Type B pancreatic cell (in vitro differentiated cells): ENCODE results near the gene SRPX. TPM values are rescaled to one million over a fixed set of nuclear protein-coding genes. Genes with fewer than 3 reads are reported as not detected.

Source experiments
- DNase-seq: peaks from one replicate; pipeline ENCODE4 v3.0.0; 2021; ENCODE audit warnings: mixed read lengths; ENCODE audit not compliant: unreplicated experiment; ENCODE audit errors: extremely low spot score
- H3K27ac Mint-ChIP-seq: 2 replicates; pipeline ENCODE4 v1.8.0; 2021; ENCODE audit warnings: mild to moderate bottlenecking, mixed read lengths
- H3K27me3 Mint-ChIP-seq: 2 replicates; pipeline ENCODE4 v1.8.0; 2021; ENCODE audit warnings: mixed read lengths
- H3K36me3 Mint-ChIP-seq: 2 replicates; pipeline ENCODE4 v1.8.0; 2021; ENCODE audit warnings: mixed read lengths
- H3K4me1 Mint-ChIP-seq: one replicate; pipeline ENCODE4 v1.8.0; 2021; ENCODE audit warnings: mixed read lengths; ENCODE audit not compliant: unreplicated experiment
- H3K4me3 Mint-ChIP-seq: 2 replicates; pipeline ENCODE4 v1.8.0; 2021; ENCODE audit warnings: mild to moderate bottlenecking, mixed read lengths
- H3K9me3 Mint-ChIP-seq: 2 replicates; pipeline ENCODE4 v1.8.0; 2021; ENCODE audit warnings: mixed read lengths
- total RNA-seq: library from RNA; stranded (reverse); gene quantifications from 2 replicates; pipeline ENCODE4 v1.2.1, GENCODE V29; 2021; ENCODE audit warnings: low replicate concordance
- TF ChIP-seq, protein P1 (sequence below): fragments of 200-600 bp; sonication (generic); conservative IDR thresholded peaks from 2 replicates; pipeline ENCODE4 v1.5.0; 2021; ENCODE audit warnings: antibody characterized with exemption, mild to moderate bottlenecking

SRPX gene
- total RNA-seq, 1 donor from 2014 or later = 8.4 TPM

DNA sequence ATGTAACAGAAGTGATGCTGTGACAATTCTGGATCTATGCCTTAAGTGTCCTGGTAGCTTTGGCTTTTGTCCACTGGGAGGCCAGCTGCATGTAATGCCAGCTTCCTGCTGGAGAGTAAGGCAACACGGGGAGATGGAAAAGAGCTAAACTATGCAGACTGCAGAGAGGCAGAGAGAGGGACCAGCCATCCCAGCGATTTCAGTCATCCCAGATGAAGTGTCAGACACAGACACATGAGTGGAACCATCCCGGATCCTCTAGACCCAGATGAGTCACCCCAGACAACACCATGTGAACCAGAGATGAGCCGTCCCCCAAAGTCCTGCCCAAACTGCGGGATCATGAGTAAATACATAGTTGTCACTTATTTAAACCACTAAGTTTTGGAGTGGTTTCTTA is 14.6 kb downstream of the SRPX start:
- no peaks in the 10 kb centered on the region for H3K9me3 Mint-ChIP-seq
- TF ChIP-seq, protein P1, sequence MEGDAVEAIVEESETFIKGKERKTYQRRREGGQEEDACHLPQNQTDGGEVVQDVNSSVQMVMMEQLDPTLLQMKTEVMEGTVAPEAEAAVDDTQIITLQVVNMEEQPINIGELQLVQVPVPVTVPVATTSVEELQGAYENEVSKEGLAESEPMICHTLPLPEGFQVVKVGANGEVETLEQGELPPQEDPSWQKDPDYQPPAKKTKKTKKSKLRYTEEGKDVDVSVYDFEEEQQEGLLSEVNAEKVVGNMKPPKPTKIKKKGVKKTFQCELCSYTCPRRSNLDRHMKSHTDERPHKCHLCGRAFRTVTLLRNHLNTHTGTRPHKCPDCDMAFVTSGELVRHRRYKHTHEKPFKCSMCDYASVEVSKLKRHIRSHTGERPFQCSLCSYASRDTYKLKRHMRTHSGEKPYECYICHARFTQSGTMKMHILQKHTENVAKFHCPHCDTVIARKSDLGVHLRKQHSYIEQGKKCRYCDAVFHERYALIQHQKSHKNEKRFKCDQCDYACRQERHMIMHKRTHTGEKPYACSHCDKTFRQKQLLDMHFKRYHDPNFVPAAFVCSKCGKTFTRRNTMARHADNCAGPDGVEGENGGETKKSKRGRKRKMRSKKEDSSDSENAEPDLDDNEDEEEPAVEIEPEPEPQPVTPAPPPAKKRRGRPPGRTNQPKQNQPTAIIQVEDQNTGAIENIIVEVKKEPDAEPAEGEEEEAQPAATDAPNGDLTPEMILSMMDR = no peak
- H3K36me3 Mint-ChIP-seq = no peaks in the 10 kb centered on the region
- no peak for DNase-seq
- no peak overlapping the region for H3K4me3 Mint-ChIP-seq
- H3K27ac Mint-ChIP-seq = no peak overlapping the region
- H3K4me1 Mint-ChIP-seq = no peaks in the 10 kb centered on the region
- no peaks in the 10 kb centered on the region for H3K27me3 Mint-ChIP-seq

DNA sequence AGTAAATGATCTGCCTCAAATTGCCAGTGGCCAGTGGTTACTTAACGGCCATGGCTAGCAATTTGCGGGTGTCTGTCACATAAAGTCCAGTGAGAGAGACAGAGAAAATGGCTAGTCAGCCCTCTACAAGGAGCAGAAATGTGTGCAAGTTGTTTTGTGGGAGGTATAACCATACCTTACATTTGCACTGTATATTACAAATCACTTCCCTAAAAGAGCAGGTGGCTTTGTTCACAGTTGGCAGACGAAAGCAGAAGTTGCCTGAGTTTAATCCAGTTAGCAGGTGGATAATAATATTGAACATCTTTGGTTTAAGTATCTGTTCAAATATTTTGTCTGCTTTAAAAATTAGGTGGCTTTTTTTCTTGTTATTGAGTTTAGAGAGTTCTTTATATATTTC is 15.6 kb downstream of the SRPX start:
- Mint-ChIP-seq H3K27ac (no peak overlapping the region), H3K4me3 (no peak overlapping the region), H3K4me1 (no peaks in the 10 kb centered on the region), H3K27me3 (no peaks in the 10 kb centered on the region), H3K9me3 (no peaks in the 10 kb centered on the region), H3K36me3 (no peaks in the 10 kb centered on the region)
- TF ChIP-seq, protein P1 = no peak
- no peak for DNase-seq

DNA sequence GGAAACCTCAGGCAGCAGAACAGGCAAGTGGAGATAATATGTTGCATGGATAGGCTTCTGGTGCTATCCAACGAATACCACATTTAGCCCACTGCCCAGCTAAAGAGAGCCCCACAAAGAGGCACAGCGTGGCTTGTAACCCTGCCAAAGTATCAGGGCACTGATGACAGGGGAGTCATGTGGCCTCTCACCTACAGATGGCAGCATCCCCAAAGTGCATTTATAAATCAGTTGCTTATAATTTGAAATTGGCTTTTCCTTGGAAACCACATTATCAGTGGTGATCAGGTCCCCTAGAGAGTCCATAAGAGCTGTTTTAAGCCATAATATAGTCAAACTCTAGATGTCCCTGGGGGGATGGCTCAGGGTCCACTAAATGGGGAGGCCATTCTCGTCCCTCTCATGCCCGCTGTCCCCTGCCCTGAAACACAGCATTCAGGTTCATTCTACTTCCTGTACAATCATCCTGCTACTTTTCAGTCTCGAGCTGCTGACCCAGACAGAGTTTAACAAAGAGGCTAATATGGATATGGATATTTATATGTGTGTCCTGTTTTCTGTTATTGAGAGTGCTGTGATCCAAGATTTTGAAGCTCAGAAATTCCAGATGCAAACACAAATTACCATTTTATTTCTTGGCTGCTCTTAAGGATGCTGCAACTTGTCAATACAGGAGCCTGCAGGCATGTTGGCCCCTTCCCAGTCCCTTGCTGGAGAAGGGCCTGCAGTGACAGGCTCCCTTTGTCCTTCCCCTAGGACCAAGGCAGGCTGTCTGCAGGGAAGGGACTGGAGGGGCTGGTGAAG is 28.5 kb downstream of the SRPX start:
- Mint-ChIP-seq H3K9me3 (no peaks in the 10 kb centered on the region), H3K27me3 (no peaks in the 10 kb centered on the region), H3K4me1 (no peaks in the 10 kb centered on the region), H3K4me3 (no peak overlapping the region), H3K27ac (no peak overlapping the region), H3K36me3 (no peaks in the 10 kb centered on the region)
- DNase-seq = no peak
- TF ChIP-seq, protein P1 = peak; percentile 64

DNA sequence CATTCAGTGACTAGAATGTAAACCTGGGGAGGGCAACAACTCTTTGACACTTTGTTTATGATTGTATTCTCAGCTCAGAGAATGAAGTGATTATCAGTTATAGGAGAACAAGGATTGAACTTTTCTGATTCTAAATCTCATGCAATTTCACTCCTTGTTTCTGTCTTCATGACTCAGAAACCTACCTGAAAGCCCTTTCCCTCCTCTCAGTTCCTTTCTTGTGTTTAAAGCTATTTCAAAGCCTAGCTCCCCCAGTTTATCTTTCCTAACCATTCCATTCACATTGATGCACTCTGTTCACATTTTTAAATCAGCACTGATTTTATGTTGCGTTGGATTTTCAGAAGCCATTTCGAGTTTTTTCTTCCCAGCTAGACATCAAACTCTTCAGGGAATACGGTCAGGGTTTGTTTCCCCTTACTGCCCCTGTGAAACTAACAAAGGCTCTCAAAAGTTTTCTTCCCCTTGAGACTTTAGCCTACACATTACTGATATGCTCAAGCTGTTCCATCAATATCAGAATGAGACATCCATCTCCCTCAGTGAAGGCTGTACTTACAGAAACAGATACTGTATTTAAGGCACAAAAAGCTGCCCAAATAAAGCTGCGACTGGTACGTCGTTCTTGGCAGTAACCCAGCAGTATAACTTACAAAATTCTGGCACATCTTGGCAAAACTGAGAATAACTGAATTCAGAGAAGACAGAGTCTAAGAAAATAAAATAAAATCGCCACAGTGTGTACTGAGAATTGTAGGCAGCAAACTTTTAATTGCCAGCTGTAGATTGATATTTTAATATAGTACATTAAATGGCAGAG is 31.0 kb downstream of the SRPX start:
- H3K9me3 Mint-ChIP-seq = no peaks in the 10 kb centered on the region
- H3K27me3 Mint-ChIP-seq = no peaks in the 10 kb centered on the region
- TF ChIP-seq, protein P1 = no peak
- no peak for DNase-seq
- no peaks in the 10 kb centered on the region for H3K36me3 Mint-ChIP-seq
- no peak overlapping the region for H3K27ac Mint-ChIP-seq
- no peaks in the 10 kb centered on the region for H3K4me1 Mint-ChIP-seq
- H3K4me3 Mint-ChIP-seq = no peak overlapping the region

DNA sequence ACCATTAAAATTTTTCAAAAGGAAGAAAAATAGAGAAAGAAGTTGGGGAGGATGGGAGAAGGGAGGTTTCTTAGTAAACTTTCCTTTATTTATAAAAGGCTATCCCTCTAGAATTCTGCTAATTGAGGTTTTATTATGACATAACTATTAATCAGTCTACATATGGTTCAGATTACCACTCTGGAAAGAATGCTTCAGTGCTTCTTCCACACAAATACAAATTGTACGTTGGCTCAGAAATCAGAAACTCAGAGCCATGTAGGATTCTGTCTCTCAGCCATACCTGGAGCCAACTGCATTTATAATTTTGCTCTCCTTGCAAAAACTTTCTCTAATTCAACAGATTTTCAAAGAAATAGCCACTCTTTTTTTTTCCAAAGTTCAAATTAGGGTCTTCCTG is 37.1 kb downstream of the SRPX start:
- no peak for DNase-seq
- Mint-ChIP-seq H3K9me3 (no peaks in the 10 kb centered on the region), H3K27me3 (no peaks in the 10 kb centered on the region), H3K4me3 (no peak overlapping the region), H3K27ac (no peak overlapping the region), H3K36me3 (no peaks in the 10 kb centered on the region), H3K4me1 (no peaks in the 10 kb centered on the region)
- TF ChIP-seq, protein P1 = no peak
